Panc1 (cell line): ENCODE data around the gene SMOC2. TPM values are rescaled to one million over a fixed set of nuclear protein-coding genes. Genes with fewer than 3 reads are reported as not detected.

Experiments used
- ATAC-seq: fragments of 200-7000 bp; cut with Tn5 transposase; 2 replicates; pipeline ENCODE4 v1.9.1; 2020; ENCODE audit warnings: mild to moderate bottlenecking, moderate library complexity
- BruUV-seq: library from RNA; stranded (reverse); fragments of 400-500 nt; replicated peaks from 2 replicates; lab custom pipeline; 2021; lab: Mats Ljungman, UMichigan
- CTCF ChIA-PET: fragments of 300-600 bp; sonication (Branson Sonifier 250); formaldehyde crosslinking; loops from one replicate; lab custom pipeline; 2022; ENCODE audit warnings: antibody characterized with exemption; lab: Charles Lee
- POLR2A ChIA-PET: fragments of 300-600 bp; sonication (Branson Sonifier 250); formaldehyde crosslinking; loops from one replicate; lab custom pipeline; 2022; ENCODE audit warnings: antibody characterized with exemption; lab: Charles Lee
- DNase-seq: peaks from one replicate; pipeline ENCODE4 v3.0.0-alpha.2; 2010; ENCODE audit warnings: low read depth, low spot score
- H3K27ac ChIP-seq: 2 replicates; pipeline ENCODE4 v1.5.1; 2011; ENCODE audit warnings: mild to moderate bottlenecking, low read length, inconsistent platforms
- H3K27me3 ChIP-seq: fragments of 200-500 bp; sonication (Bioruptor generic); 2 replicates; pipeline ENCODE4 v1.6.0; 2014; ENCODE audit warnings: low read length, inconsistent platforms; ENCODE audit not compliant: control insufficient read depth, insufficient read depth
- H3K36me3 ChIP-seq: fragments of 200-500 bp; sonication (Bioruptor generic); 2 replicates; pipeline ENCODE4 v1.5.1; 2014; ENCODE audit warnings: inconsistent platforms, mild to moderate bottlenecking, low read length, moderate library complexity; ENCODE audit not compliant: control insufficient read depth, insufficient read depth
- H3K4me1 ChIP-seq: 2 replicates; pipeline ENCODE4 v1.5.1; 2011; ENCODE audit warnings: inconsistent platforms, mild to moderate bottlenecking, low read length, moderate library complexity; ENCODE audit not compliant: control insufficient read depth, insufficient read depth
- H3K4me3 ChIP-seq, 2 experiments: 2 replicates each; pipeline ENCODE4 v1.5.1; 2011 to 2012; ENCODE audit warnings: low read depth in 2 of 2, low read length in 2 of 2, mild to moderate bottlenecking in 2 of 2, inconsistent platforms in 1 of 2, moderate library complexity in 1 of 2
- H3K9me3 ChIP-seq: fragments of 200-500 bp; sonication (Bioruptor generic); 2 replicates; pipeline ENCODE4 v1.5.1; 2014; ENCODE audit warnings: low read depth, mild to moderate bottlenecking, inconsistent platforms, low read length, moderate library complexity; ENCODE audit not compliant: control insufficient read depth, insufficient read depth
- CTCF ChIP-seq: fragments of 450-650 bp; IDR thresholded peaks from 2 replicates; pipeline ENCODE4 v1.5.1; 2017; ENCODE audit warnings: mild to moderate bottlenecking
- POLR2AphosphoS5 ChIP-seq: IDR thresholded peaks from 2 replicates; pipeline ENCODE4 v1.6.1; 2012; ENCODE audit warnings: mild to moderate bottlenecking, low read depth, low read length, moderate library complexity
- REST ChIP-seq, 2 experiments: IDR thresholded peaks; 2 replicates each; pipeline ENCODE4 v1.6.1; 2011 to 2012; ENCODE audit warnings: low read depth in 2 of 2, control low read depth in 1 of 2, low read length in 1 of 2, mild to moderate bottlenecking in 1 of 2, moderate library complexity in 1 of 2; ENCODE audit not compliant: insufficient read depth in 1 of 2
- SIN3A ChIP-seq: IDR thresholded peaks from 2 replicates; pipeline ENCODE4 v1.6.1; 2012; ENCODE audit warnings: low read depth, mild to moderate bottlenecking, low read length, moderate library complexity, borderline replicate concordance; ENCODE audit not compliant: insufficient read depth
- TCF7L2 ChIP-seq: IDR thresholded peaks from 2 replicates; pipeline ENCODE4 v1.6.1; 2011; ENCODE audit warnings: mild to moderate bottlenecking, low read depth, low read length, inconsistent platforms
- in situ Hi-C: cut with HindIII; loops from 2 replicates; pipeline ENCODE4 v1.10.0; 2016; ENCODE audit warnings: low sequenced_read_pairs, low pct_unique_long_range_greater_than_20kb
- intact Hi-C: fragments of 100-400 bp; cut with micrococcal nuclease; formaldehyde crosslinking; loops from one replicate; pipeline ENCODE4 v1.10.0; 2022; ENCODE audit not compliant: unreplicated experiment
- total RNA-seq: library from RNA; stranded (reverse); gene quantifications from one replicate; pipeline ENCODE4 v1.2.1, GENCODE V29; 2021; ENCODE audit not compliant: unreplicated experiment

SMOC2 gene
- total RNA-seq, 1 experiment from 2014 or later = 0.13 TPM

- CTCF ChIA-PET = no interaction called here
- DNase-seq = no peak
- Histone ChIP-seq H3K27me3 (peaks cover 17% of the 10 kb centered on the region), H3K9me3 (no peaks in the 10 kb centered on the region), H3K36me3 (no peaks in the 10 kb centered on the region), H3K4me3 (no peak overlapping the region), H3K27ac (no peak overlapping the region), H3K4me1 (no peaks in the 10 kb centered on the region)
- no TSS peak for BruUV-seq
- no peak for ATAC-seq
- in situ Hi-C loops = no loop called here
- POLR2A ChIA-PET = no interaction called here
- intact Hi-C loops = no loop called here
- TF ChIP-seq TCF7L2 = no peak
- TF ChIP-seq POLR2AphosphoS5 = no peak
- no peak for TF ChIP-seq REST (IDR thresholded peaks at IDR 0.05; ENCODE audit: insufficient read depth in 1 of 2, low read depth in 2 of 2, low read length in 1 of 2)
- TF ChIP-seq CTCF = no peak
- no peak for TF ChIP-seq SIN3A
These were observed 56.0 kb downstream of the SMOC2 start for GRCh38 chr6:168496997-168497331.

GRCh38 chr6:168497381-168497780 lies 56.4 kb downstream of the SMOC2 start:
- POLR2A ChIA-PET = no interaction called here
- no peak for TF ChIP-seq SIN3A
- TF ChIP-seq TCF7L2 = no peak
- TF ChIP-seq POLR2AphosphoS5 = no peak
- TF ChIP-seq CTCF = no peak
- no peak for TF ChIP-seq REST (IDR thresholded peaks at IDR 0.05; ENCODE audit: insufficient read depth in 1 of 2, low read depth in 2 of 2, low read length in 1 of 2)
- H3K4me3 ChIP-seq = no peak overlapping the region
- DNase-seq (no peak), ATAC-seq (no peak)
- in situ Hi-C loops (no loop called here), intact Hi-C loops (no loop called here)
- CTCF ChIA-PET = no interaction called here
- no peaks in the 10 kb centered on the region for H3K36me3 ChIP-seq
- H3K9me3 ChIP-seq = no peaks in the 10 kb centered on the region
- no peak overlapping the region for H3K27ac ChIP-seq
- no peaks in the 10 kb centered on the region for H3K4me1 ChIP-seq
- H3K27me3 ChIP-seq = peaks cover 16% of the 10 kb centered on the region
- no TSS peak for BruUV-seq
